ENCODE data around the gene EXD2.

DNA sequence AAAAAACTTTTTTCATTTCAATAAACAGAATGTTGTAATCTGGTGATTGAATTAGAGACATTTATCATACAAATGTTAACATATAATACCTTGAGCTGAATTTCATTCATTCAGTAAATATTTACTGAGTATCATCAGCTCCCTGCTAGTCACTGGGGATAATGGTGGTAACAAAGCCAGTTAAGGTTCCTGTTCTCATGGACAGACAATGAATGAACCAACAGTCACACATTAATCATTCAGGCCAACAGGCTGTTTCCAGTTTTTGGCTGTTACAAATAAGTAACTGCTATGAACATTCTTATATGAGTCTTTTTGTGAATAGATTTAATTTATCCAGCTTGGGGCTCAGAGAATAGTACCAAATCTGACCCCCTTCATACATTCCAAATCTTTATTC, 13.5 kb downstream of the EXD2 start:
- TF ChIP-seq, protein P1, sequence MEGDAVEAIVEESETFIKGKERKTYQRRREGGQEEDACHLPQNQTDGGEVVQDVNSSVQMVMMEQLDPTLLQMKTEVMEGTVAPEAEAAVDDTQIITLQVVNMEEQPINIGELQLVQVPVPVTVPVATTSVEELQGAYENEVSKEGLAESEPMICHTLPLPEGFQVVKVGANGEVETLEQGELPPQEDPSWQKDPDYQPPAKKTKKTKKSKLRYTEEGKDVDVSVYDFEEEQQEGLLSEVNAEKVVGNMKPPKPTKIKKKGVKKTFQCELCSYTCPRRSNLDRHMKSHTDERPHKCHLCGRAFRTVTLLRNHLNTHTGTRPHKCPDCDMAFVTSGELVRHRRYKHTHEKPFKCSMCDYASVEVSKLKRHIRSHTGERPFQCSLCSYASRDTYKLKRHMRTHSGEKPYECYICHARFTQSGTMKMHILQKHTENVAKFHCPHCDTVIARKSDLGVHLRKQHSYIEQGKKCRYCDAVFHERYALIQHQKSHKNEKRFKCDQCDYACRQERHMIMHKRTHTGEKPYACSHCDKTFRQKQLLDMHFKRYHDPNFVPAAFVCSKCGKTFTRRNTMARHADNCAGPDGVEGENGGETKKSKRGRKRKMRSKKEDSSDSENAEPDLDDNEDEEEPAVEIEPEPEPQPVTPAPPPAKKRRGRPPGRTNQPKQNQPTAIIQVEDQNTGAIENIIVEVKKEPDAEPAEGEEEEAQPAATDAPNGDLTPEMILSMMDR (IDR thresholded peaks at IDR 0.05) = no peak
- TF ChIP-seq POLR2A (IDR thresholded peaks at IDR 0.05) = no peak

Measured in uterus (tissue), 2 donors.